ENCODE data around the gene CANX. TPM values are rescaled to one million over a fixed set of nuclear protein-coding genes. Genes with fewer than 3 reads are reported as not detected.

Gene CANX
- total and polyA plus RNA-seq, 9 of the 15 experiments (the other 6 are each of a cell fraction or from before 2014, with no cell fraction given): 155 to 893 (median 589) TPM

DNA sequence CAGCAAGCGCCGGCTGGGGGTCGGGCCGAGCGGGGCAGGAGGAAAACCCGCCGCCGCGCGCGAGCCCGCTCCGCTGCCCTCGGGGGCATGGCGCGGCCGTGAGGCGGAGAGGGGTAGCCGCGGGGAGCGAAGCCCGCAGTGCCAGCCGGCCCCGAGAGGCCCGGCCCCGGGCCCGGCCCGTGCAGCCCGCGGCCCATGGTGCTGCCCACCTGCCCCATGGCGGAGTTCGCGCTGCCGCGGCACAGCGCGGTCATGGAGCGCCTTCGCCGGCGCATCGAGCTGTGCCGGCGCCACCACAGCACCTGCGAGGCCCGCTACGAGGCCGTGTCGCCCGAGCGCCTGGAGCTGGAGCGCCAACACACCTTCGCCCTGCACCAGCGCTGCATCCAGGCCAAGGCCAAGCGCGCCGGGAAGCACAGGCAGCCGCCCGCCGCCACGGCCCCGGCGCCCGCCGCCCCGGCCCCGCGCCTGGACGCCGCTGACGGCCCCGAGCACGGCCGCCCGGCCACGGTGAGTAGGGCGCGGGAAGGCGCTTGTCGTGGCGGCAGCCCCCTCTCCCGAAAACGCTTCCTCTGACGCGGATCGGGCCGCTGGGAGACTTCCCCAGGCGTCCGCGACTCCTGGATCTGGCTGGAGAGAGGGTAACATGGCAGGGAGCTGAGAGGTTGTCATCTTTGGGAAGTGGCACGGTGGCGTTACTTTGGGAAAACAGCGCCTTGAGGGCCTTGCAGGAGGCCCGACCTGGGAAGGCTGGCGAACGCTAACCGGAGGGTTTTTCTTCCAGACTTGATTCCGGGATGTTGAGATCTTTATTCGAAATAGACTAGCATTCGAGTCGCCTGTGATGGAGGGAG is 34.4 kb downstream of the CANX start (continued):
- TF ChIP-seq RB1 (IDR thresholded peaks at IDR 0.05; ENCODE audit: low read depth) (peak; percentile 5; the same call in 1 of the 2 replicates), ETV1 (tag; conservative IDR thresholded peaks at IDR 0.05; ENCODE audit: low read depth) (no peak), NFIC (IDR thresholded peaks at IDR 0.05) (0 out of 2 replicates have a peak, but pooled peaks have one; percentile 1), ILK (tag; IDR thresholded peaks at IDR 0.05; ENCODE audit: borderline replicate concordance, low read depth) (no peak), ZNF263 (CRISPR knock-in tag; IDR thresholded peaks at IDR 0.05; ENCODE audit: borderline replicate concordance) (no peak), HEY1 (CRISPR knock-in tag; IDR thresholded peaks at IDR 0.05; ENCODE audit: borderline replicate concordance) (no peak), YY1 (IDR thresholded peaks at IDR 0.05; ENCODE audit: borderline replicate concordance in 1 of 3, control insufficient read depth in 1 of 3, extremely low read depth in 1 of 3, insufficient read depth in 3 of 3, insufficient read length in 1 of 3, insufficient replicate concordance in 2 of 3, low read depth in 1 of 3, low read length in 2 of 3) (peak in 1 of 3 experiments; percentile 5), ZNF175 (CRISPR knock-in tag; IDR thresholded peaks at IDR 0.05; ENCODE audit: low read depth) (no peak), CHD1 (IDR thresholded peaks at IDR 0.05; ENCODE audit: low read length) (peak; percentile 85)
- TF ChIP-seq, protein P1, sequence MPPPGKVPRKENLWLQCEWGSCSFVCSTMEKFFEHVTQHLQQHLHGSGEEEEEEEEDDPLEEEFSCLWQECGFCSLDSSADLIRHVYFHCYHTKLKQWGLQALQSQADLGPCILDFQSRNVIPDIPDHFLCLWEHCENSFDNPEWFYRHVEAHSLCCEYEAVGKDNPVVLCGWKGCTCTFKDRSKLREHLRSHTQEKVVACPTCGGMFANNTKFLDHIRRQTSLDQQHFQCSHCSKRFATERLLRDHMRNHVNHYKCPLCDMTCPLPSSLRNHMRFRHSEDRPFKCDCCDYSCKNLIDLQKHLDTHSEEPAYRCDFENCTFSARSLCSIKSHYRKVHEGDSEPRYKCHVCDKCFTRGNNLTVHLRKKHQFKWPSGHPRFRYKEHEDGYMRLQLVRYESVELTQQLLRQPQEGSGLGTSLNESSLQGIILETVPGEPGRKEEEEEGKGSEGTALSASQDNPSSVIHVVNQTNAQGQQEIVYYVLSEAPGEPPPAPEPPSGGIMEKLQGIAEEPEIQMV (tag; conservative IDR thresholded peaks at IDR 0.05; ENCODE audit: low read depth): no peak
- TF ChIP-seq, protein P2, sequence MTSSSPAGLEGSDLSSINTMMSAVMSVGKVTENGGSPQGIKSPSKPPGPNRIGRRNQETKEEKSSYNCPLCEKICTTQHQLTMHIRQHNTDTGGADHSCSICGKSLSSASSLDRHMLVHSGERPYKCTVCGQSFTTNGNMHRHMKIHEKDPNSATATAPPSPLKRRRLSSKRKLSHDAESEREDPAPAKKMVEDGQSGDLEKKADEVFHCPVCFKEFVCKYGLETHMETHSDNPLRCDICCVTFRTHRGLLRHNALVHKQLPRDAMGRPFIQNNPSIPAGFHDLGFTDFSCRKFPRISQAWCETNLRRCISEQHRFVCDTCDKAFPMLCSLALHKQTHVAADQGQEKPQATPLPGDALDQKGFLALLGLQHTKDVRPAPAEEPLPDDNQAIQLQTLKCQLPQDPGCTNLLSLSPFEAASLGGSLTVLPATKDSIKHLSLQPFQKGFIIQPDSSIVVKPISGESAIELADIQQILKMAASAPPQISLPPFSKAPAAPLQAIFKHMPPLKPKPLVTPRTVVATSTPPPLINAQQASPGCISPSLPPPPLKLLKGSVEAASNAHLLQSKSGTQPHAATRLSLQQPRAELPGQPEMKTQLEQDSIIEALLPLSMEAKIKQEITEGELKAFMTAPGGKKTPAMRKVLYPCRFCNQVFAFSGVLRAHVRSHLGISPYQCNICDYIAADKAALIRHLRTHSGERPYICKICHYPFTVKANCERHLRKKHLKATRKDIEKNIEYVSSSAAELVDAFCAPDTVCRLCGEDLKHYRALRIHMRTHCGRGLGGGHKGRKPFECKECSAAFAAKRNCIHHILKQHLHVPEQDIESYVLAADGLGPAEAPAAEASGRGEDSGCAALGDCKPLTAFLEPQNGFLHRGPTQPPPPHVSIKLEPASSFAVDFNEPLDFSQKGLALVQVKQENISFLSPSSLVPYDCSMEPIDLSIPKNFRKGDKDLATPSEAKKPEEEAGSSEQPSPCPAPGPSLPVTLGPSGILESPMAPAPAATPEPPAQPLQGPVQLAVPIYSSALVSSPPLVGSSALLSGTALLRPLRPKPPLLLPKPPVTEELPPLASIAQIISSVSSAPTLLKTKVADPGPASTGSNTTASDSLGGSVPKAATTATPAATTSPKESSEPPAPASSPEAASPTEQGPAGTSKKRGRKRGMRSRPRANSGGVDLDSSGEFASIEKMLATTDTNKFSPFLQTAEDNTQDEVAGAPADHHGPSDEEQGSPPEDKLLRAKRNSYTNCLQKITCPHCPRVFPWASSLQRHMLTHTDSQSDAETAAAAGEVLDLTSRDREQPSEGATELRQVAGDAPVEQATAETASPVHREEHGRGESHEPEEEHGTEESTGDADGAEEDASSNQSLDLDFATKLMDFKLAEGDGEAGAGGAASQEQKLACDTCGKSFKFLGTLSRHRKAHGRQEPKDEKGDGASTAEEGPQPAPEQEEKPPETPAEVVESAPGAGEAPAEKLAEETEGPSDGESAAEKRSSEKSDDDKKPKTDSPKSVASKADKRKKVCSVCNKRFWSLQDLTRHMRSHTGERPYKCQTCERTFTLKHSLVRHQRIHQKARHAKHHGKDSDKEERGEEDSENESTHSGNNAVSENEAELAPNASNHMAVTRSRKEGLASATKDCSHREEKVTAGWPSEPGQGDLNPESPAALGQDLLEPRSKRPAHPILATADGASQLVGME (CRISPR knock-in tag; IDR thresholded peaks at IDR 0.05): no peak
- TF ChIP-seq, protein P3, sequence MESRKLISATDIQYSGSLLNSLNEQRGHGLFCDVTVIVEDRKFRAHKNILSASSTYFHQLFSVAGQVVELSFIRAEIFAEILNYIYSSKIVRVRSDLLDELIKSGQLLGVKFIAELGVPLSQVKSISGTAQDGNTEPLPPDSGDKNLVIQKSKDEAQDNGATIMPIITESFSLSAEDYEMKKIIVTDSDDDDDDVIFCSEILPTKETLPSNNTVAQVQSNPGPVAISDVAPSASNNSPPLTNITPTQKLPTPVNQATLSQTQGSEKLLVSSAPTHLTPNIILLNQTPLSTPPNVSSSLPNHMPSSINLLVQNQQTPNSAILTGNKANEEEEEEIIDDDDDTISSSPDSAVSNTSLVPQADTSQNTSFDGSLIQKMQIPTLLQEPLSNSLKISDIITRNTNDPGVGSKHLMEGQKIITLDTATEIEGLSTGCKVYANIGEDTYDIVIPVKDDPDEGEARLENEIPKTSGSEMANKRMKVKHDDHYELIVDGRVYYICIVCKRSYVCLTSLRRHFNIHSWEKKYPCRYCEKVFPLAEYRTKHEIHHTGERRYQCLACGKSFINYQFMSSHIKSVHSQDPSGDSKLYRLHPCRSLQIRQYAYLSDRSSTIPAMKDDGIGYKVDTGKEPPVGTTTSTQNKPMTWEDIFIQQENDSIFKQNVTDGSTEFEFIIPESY (CRISPR knock-in tag; IDR thresholded peaks at IDR 0.05): peak; percentile 20; the same call in 1 of the 2 replicates
- TF ChIP-seq, protein P4, sequence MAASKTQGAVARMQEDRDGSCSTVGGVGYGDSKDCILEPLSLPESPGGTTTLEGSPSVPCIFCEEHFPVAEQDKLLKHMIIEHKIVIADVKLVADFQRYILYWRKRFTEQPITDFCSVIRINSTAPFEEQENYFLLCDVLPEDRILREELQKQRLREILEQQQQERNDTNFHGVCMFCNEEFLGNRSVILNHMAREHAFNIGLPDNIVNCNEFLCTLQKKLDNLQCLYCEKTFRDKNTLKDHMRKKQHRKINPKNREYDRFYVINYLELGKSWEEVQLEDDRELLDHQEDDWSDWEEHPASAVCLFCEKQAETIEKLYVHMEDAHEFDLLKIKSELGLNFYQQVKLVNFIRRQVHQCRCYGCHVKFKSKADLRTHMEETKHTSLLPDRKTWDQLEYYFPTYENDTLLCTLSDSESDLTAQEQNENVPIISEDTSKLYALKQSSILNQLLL (CRISPR knock-in tag; IDR thresholded peaks at IDR 0.05; ENCODE audit: borderline replicate concordance): no peak
